BE2C (cell line): ENCODE measurements around the gene ACTL8.
A peak's percentile ranks its signal among the peaks of the same experiment; 100 is the strongest.

Experiments used
- DNase-seq: peaks from one replicate; pipeline ENCODE4 v3.0.0-alpha.2; 2020
- H3K27me3 ChIP-seq: fragments of 250-450 bp; sonication (Bioruptor Pico); 2 replicates; pipeline ENCODE4 v1.5.1; 2020; ENCODE audit warnings: mild to moderate bottlenecking
- H3K36me3 ChIP-seq: fragments of 250-450 bp; sonication (Bioruptor Pico); 2 replicates; pipeline ENCODE4 v1.5.1; 2020; ENCODE audit warnings: mild to moderate bottlenecking
- H3K4me1 ChIP-seq: fragments of 250-450 bp; sonication (Bioruptor Pico); 2 replicates; pipeline ENCODE4 v1.5.1; 2020
- H3K4me3 ChIP-seq: 2 replicates; pipeline ENCODE4 v1.5.1; 2011; ENCODE audit warnings: low read depth, low read length
- H3K9me3 ChIP-seq: fragments of 250-450 bp; sonication (Bioruptor Pico); 2 replicates; pipeline ENCODE4 v1.5.1; 2020
- CTCF ChIP-seq: IDR thresholded peaks from 2 replicates; pipeline ENCODE4 v1.5.1; 2012; ENCODE audit warnings: mild to moderate bottlenecking, low read depth, low read length

Gene ACTL8

GRCh38 chr1:17774452-17774851, 19.3 kb downstream of the ACTL8 start:
- DNase-seq = no peak
- H3K4me3 ChIP-seq = no peak overlapping the region
- TF ChIP-seq CTCF = no peak
- H3K27me3 ChIP-seq = no peaks in the 10 kb centered on the region
- no peaks in the 10 kb centered on the region for H3K9me3 ChIP-seq
- no peaks in the 10 kb centered on the region for H3K36me3 ChIP-seq
- H3K4me1 ChIP-seq = peaks cover 4% of the 10 kb centered on the region; the same call in 1 of the 2 replicates

DNA sequence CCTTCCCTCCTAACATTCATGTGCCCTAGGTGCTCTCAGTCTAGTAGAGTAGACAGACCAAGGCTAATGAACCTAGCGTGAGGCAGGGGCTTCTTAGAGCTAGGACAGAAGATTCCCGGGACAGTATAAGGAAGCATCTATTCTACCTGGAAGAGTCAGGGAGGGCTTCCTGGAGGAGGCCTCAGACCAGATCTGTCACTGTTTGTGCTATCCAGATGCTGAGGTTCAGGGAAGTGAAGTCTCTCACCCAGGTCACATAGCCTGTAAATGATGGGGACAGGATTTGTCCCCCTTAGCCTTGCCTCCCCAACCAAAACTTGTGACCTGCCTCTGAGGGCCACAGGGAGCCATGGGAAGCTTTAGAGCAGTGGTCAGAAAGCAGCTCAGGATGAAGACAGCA, 20.7 kb downstream of the ACTL8 start:
- no peaks in the 10 kb centered on the region for H3K9me3 ChIP-seq
- no peak overlapping the region for H3K4me3 ChIP-seq
- DNase-seq = no peak
- H3K4me1 ChIP-seq = peaks cover 4% of the 10 kb centered on the region; the same call in 1 of the 2 replicates
- no peaks in the 10 kb centered on the region for H3K36me3 ChIP-seq
- H3K27me3 ChIP-seq = no peaks in the 10 kb centered on the region
- TF ChIP-seq CTCF = no peak

DNA sequence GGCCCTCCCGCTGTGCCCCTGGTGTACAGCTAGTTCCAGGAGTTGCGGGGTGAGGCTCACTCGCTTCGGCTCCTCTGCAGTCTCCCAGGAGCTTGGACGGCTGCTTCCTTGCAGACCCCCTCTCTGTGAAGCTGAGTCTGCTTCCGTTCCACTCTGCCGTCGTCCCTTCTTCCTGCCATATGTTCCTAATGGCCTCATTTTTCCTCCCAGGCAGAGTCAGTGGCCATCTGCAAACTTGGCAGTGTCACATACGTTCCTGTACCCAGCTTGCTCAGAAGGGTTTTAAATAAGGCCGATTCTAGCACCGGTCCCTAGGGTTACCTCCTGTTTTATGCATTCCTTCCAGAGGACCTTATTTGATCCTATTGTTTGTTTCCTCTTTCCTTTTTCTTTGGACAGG, 21.3 kb downstream of the ACTL8 start:
- H3K27me3 ChIP-seq = no peaks in the 10 kb centered on the region
- H3K36me3 ChIP-seq = no peaks in the 10 kb centered on the region
- H3K4me3 ChIP-seq = no peak overlapping the region
- peak; percentile 31 for DNase-seq
- peaks cover 4% of the 10 kb centered on the region; the same call in 1 of the 2 replicates for H3K4me1 ChIP-seq
- no peaks in the 10 kb centered on the region for H3K9me3 ChIP-seq
- no peak for TF ChIP-seq CTCF

DNA sequence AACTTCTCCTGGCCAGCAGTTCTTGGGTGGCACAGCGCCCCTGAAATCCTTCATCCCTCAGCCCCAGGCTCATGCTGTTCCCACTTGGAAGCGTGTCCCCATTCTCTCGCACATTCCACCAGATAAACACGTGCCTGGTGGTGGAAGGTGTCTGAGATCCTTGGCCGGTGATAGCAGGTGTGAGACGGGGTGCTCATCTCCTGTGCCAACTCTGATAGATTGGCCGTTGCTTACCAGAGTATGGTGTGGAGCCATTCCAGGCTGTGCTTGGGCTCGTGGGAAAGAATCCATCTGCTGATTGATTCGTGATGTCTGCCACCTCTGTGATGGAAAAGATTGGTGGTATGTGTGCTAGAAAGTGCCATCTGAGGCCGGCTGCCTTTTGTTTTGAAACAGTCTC, 22.2 kb downstream of the ACTL8 start:
- no peaks in the 10 kb centered on the region for H3K27me3 ChIP-seq
- H3K4me3 ChIP-seq = no peak overlapping the region
- H3K36me3 ChIP-seq = no peaks in the 10 kb centered on the region
- H3K4me1 ChIP-seq = peaks cover 4% of the 10 kb centered on the region; the same call in 1 of the 2 replicates
- no peak for TF ChIP-seq CTCF
- no peak for DNase-seq
- H3K9me3 ChIP-seq = no peaks in the 10 kb centered on the region

DNA sequence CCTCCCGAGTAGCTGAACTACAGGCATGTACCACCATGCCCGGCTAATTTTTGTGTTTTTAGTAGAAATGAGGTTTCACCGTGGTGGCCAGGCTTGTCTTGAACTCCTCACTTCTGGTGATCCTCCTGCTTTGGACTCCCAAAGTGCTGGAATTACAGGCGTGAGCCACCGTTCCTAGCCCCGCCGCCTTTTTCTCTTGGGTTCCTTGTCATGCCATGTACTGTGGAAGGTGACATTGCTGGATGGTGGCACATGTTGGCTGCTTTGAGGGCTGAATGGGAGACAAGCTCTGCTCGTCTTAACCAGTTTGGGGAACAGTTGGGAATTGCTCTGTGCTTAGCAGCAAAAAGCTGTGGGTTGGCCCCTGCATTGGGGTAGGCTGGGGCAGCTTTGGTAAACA, 22.7 kb downstream of the ACTL8 start:
- peaks cover 4% of the 10 kb centered on the region; the same call in 1 of the 2 replicates for H3K4me1 ChIP-seq
- TF ChIP-seq CTCF = no peak
- no peak for DNase-seq
- no peak overlapping the region for H3K4me3 ChIP-seq
- no peaks in the 10 kb centered on the region for H3K9me3 ChIP-seq
- no peaks in the 10 kb centered on the region for H3K27me3 ChIP-seq
- no peaks in the 10 kb centered on the region for H3K36me3 ChIP-seq

GRCh38 chr1:17780916-17781315, 25.8 kb downstream of the ACTL8 start:
- no peaks in the 10 kb centered on the region for H3K9me3 ChIP-seq
- no peaks in the 10 kb centered on the region for H3K36me3 ChIP-seq
- no peak for TF ChIP-seq CTCF
- DNase-seq = no peak
- H3K4me3 ChIP-seq = no peak overlapping the region
- H3K4me1 ChIP-seq = no peaks in the 10 kb centered on the region
- H3K27me3 ChIP-seq = no peaks in the 10 kb centered on the region
